Measurements from ENCODE around the gene RCBTB2. TPM values are rescaled to one million over a fixed set of nuclear protein-coding genes. Genes with fewer than 3 reads are reported as not detected.

The RCBTB2 gene
- total RNA-seq, 1 donor from 2014 or later = 5.7 TPM

DNA sequence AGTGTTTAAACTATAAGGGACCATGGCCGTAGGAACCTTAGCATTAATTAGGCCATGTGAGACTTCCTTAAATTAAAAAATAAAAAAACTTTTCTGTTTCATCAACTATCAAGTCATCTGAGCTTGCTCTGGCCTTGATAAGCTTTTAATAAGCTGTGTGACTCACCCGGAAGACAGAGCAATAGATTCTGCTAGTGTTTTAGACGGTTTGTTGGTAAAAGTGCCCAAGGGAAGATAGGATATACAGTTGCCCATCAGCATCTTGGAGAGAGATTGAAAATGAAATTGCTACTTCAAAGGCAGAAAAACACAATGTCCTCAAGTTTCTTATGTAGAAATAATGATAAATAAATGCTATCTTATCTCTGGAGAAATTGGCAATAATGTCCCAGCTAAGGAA is 31.2 kb upstream of the RCBTB2 start:
- DNase-seq (ENCODE audit: low read depth, low spot score) = no peak

DNA sequence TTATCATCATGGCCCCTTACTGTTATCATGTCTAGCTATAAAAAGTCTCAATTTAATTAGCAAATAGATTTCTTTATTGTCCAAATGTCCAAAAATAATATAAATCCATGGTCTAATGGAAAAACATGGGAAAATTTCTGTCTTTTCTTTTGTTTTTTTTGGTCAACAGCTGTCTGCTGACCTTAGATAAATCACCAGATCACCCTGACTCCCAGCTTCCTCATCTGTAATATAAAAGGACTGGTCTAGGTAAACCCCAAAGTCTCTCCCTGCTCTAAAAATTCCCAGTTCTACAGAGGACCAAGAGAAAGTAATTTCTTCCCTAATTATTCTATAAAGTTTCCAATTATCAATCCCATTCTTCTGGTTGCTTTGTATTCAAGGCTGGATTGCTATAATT is 30.7 kb upstream of the RCBTB2 start:
- no peak for DNase-seq (ENCODE audit: low read depth, low spot score)

DNA sequence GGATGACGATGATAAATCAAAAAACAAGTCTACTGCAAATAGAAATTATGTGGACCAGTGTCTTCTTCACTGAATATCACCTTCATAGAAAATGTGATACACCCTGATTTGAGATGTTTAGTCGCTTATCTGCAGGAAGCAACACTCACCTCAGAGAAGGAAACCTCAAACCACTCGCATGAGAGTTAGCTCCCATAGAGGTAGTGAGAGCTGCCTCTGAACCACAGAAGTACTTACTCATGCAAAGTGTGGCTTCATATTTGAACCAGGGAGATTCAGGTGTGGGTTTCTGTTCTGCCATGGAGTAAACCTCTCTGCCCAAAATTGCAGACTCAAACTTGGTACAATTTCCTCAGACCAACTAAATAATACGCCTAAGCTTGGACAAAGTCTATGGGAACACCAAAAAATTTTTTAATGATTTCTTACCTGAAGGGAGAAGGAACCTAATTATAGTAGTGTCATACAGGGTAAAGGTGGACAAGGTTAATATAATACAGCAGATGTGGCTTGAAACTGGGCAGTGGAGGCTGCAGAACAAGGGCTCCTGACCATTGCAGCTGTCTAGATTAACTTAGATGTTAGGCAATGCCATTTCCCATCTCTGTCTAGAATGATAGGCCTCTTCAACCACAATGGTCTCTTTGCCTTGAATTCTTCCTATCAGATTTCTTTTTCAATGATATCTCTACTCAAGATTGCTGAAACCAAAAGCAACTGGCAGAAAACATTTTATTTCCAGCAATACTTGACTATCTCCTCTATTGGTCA is 29.6 kb upstream of the RCBTB2 start:
- no peak for DNase-seq (ENCODE audit: low read depth, low spot score)

DNA sequence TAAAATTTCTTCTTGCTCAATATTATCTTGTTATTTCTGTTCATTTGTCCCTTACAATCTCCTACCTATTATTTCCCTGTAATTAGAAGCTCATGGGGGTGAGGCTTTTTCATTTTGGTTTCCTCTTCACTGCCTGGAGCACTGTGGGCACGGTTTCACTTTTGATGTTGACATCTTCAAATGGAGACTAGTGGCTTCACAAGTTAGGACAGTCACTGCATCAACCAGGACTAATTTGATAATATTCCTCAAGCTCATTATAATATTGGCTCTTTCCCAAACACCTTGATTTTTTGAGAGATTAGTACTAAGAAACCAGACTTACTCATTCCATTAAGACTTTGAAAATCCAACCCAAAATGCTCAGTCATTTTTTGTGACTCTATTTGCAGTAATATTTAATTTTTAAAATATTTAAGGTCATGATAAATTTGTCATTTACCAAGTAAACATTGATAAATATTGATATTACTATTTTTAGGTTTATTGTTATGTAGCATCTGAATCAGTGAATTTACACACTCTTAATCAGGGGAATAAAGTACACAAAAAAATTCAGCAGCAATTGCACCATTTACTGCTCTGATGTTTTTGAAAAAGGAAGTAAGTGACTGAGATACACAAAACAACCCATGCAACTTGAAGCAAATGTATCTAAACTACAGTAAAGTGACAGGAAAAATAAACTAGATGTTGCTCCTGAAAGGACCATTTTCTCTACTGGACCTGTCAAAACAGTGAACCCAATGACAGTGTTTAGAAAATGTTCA is 28.8 kb upstream of the RCBTB2 start:
- no peak for DNase-seq (ENCODE audit: low read depth, low spot score)

DNA sequence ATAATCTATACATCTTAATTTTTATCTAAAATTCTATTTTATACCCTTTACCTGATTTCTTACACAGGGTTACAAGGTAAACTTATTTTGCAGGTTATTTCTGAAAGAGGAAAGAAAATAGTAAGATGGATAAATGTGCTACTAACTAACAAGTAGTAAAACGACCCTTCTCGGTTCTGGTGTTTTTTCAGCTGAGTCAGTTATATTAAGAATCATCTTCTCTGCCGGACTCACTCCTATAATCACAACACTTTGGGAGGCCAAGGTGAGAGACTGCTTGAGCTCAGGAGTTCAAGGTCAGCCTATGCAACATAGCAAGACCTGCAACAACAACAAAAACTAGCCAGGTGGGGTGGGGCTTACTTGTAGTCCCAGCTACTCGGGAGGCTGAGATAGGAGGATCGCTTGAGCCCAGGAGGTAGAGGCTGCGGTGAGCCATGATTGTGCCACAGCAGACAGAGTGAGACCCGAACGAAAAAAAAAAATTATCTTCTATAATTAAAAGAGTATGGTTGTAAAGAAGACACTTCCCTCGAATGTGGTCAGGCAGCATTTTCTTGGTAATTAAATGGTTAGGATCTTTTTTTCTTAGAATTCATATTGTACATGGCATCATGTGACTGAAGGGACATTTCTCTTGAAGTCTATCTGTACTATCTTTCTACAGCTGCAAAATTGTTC is 27.9 kb upstream of the RCBTB2 start:
- DNase-seq (ENCODE audit: low read depth, low spot score) = no peak

DNA sequence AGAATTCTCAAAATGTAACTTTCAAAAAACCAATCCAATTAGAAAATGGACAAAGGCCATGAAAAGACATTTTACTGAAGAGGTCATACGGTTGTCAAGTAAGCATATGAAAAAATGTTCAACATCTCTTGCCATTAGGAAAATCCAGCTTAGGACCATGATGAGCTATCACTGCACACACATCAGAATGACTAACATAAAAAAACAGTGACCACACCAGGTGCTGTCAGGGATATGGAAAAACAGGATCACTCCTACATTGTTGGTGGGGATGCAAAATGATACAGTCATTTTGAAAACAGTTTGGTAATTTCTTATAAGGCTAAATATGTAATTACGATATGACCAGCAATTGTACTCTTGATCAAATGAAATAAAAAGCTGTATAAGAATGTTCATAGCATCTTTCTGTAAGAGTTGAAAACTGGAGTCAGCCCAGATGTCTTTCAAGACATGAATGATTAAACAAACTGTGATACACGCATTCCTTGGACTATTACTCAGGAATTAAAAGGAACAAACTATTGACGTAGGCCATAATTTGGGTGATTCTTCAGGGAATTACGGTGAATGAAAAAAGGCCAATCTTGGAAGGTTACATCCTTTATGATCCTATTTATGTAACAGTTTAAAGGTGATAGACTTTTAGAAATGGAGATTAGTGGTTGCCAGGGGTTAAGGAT is 26.9 kb upstream of the RCBTB2 start:
- DNase-seq (ENCODE audit: low read depth, low spot score) = no peak

DNA sequence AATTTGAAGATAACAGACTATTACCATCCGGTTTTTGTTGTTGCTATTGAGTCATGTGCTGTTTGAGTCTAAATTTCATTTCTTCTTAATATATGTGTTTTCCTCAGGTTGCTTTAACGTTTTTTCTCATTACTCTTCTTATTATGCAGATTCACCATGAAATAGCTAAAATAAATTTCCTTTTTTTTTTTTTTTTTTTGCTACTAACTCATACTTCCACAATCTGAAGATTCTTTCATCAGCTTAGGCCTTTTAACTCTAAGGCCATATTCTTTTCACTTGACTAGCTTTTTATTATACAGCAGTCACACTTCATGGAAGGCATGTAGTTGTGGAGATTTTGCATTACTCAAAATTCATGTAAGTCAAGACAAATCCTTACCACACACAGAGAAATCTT is 23.9 kb upstream of the RCBTB2 start:
- no peak for DNase-seq (ENCODE audit: low read depth, low spot score)

DNA sequence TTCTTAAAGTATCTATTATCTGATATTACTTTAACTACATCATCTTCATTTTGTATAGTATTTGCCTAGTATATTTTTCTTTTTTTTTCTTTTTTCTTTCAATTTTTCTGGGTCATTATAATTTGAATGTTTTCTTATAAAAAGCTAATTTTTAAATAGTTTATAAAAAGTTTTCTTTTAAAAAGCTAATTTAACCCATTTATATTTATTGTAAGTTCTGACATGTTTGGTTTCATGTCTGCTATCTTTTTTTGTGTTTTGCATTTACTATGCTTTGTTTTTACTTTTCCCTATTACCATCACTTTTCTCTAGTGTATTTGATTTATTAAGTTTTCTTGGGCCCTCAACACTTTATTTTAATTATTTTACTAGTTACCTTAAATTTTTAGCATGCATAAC is 22.6 kb upstream of the RCBTB2 start:
- DNase-seq (ENCODE audit: low read depth, low spot score) = no peak

DNA sequence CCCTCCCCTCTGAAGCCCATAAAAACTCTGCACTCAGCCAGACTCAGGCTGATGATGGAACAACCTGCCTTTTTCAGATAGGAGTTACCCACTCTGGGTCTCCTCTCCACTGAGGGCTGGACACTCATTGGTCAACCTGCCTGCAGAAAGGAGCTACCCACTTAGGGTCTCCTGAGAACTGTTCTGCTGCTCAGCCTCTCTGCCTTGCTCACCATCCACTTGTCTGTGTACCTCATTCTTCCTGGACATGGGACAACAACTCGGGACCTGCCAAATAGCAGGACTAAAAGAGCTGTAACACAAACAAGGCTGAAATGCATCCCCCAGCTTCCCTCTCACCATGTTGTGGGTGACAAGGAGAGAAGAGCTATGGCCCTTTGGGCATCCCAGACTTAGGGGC is 18.4 kb upstream of the RCBTB2 start:
- DNase-seq (ENCODE audit: low read depth, low spot score) = no peak

DNA sequence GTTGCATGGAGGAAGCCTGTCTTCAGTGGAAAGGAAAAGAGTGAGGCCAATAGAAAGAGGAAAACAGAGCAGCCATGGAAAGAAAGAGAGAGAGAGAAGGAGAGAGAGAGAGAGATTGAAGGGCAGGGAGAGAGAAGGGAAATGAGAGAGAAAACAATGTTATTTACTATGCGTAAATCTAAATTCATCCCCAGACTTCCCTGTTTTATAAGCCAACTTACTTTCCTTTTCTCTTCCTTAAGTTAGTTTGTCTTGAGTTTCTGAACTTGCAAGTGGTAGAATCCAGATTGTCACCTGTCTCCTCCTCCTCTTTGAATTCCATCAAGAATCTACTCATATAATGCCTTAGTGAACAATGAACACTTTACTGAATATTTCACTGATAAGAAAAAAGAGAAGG is 16.8 kb upstream of the RCBTB2 start:
- DNase-seq (ENCODE audit: low read depth, low spot score) = no peak

DNA sequence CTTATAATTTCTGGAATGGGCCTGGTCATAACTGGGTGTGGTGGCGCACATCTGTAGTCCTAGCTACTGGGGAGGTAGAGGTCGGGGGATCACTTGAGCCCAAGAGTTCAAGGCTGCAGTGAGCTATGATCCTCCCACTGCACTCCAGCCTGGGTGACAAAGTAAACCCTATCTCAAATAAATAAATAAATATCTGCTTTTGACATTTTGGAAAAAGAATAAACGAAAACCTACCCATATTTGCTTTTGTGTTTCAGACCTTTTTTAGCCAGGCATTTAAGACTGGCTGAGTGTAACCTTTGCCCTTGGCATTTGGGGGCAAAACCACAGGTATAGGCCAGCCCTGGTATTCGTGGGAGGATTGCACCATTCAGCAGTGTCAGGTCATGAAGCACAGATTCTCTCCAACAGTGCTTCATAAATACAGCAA is 14.8 kb upstream of the RCBTB2 start:
- DNase-seq (ENCODE audit: low read depth, low spot score) = no peak

DNA sequence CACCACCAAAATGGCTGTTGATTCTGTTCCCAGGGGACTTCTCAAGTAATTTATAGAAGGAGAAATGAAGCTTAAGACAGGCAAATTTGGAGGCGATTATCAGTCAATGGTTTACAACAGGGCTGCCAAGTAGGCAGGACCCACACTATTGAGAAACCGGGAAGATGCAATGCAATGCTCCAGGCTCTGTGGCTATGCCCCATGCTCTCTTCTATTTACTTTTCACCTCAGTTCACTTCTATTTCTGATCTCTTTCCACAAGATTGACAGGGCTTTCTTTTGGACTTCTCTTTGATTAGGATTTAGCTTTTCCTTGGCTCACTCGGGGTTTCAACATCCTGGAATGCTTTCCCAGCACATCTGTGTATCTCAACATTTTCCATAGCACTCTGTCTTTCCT is 12.7 kb upstream of the RCBTB2 start:
- DNase-seq (ENCODE audit: low read depth, low spot score) = no peak

DNA sequence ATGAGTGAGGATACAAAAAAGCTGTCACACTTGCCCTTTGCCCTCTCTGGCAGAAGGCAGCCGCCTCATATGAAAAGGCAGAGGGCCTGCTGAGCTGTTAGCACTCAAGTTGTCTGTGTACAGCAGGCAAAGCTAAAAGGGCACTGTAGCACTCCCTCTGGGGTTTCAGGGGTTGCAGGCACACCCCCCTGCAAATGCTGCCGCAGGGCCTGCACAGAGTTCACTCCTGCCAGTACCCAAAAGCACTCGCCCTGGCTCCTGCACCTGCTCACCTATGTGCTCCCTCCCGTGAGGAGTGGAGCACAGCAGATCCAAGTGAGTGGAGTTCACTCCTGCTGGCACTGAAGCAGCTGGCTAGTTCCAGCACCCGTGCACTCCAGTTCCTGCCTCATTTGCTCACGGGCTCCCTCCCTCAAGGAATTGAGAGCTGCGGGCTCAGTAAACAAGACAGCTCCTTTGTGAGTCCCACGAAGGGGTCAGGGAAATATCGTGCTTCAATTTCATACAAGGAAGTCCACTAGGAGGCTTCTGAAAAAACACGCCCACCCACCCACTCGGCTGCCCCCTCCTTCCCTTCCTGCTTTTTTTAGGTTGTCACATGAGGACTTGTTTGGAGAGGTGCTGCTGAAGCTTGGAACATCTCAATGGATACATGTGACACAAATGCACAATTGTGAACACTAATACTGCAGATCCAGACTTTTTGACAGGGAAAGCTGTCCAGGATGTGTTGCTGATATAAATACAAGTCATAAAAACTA is 9.9 kb upstream of the RCBTB2 start:
- DNase-seq (ENCODE audit: low read depth, low spot score) = no peak

DNA sequence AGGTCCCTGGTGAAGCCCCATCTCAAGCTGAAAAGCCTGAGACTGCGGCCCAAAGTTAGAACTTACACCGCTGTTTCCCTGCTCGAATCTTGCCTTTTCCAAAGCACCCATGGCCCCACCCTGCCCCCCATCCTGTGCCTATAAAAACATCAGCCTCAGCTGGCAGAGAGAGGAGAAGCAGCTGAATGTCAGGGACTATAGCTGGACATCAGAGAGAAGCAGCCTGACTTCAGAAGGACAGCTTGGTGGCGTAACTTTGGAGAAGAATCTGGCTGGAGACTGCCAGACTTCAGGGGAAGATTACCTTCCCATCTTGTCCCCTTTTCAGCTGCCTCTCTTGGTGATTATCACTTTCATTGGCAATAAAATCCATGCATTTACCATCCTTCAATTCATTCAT is 9.3 kb upstream of the RCBTB2 start:
- DNase-seq (ENCODE audit: low read depth, low spot score) = no peak

DNA sequence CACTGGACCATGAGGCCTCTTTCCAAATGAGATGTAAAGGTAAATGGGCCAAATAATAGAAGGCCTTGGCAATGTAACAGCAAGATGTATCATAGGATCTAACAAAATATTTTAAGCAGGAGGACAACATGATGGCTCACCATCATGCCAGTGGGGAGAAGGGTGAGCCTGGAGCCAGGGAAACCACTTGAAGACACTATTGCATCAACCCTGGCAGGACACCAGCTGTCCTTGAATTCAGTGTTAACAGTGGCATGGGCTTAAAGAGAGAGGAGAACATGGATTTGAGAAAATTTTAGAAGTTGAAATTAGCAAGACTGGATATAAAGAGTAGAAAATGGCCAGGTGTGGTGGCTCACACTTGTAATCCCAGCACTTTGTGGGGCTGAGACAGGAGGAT is 6.7 kb upstream of the RCBTB2 start:
- no peak for DNase-seq (ENCODE audit: low read depth, low spot score)

DNA sequence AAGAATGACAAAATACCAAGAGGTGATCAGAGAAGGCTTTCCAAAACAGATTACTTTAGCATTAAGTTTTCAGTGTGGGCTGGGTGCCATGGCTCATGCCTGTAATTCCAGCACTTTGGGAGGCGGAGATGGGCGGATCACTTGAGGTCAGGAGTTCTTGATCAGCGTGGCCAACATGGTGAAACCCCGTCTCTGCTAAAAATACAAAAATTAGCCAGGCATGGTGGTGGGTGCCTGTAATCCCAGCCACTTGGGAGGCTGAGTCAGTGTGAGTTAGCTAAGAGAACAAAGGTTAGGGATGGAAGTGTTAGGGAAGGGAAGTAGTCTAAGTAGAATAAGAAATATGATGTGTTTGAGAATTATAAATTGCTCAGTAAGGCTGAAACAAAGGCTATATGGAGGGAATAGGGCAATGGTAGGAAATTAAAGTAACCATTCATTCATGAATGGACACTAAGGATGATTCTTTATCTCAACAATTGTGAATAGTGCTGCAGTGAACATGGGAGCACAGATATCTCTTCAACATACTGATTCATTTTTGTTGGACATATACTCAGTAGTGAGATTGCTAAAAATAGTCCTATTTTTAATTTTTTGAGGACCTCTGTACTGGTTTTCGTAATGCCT is 3.9 kb upstream of the RCBTB2 start:
- DNase-seq (ENCODE audit: low read depth, low spot score) = no peak

DNA sequence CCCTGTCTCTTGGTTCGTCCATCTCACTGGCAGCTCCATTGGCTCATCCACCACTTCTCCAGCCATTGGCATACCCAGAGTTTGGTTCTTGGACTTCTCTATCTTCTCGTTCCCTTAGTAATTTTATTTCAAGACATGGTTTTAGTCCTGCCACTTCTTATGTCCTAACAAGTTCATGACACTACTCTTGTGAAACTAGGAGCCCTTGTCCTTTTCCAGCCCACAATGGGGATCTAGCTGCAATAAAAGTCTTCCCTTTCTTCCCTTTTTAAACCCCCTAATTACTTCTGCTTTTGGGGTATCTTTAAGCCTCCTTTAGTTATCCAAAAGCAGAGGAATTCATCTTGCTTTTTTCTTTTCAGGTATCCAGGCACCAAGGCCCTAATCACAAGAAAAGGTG is 2.9 kb upstream of the RCBTB2 start:
- no peak for DNase-seq (ENCODE audit: low read depth, low spot score)

DNA sequence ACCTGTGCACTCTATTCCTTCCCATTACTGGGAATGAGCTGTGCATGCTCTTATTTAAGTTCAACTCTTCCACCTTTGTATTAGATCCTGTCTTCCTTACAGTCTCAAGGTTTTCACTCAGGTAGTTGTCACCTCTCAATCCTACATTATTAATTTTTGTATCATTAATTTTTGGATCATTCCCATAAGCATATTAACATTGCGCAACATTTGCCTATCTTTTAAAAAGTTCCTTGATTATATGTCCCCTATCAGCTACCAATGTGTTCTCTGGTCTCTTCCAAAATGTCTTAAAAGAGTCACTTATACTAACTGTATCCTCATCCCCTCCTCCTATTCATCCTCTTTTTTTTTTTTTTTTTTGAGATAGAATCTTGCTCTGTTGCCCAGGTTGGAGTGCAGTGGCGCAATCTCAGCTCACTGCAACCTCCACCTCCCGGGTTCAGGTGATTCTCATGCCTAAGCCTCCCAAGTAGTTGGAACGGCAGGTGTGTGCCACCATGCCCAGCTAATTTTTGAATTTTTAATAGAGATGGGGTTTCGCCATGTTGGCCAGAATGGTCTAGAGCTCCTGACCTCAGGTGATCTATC is 2.1 kb upstream of the RCBTB2 start:
- DNase-seq (ENCODE audit: low read depth, low spot score) = no peak

DNA sequence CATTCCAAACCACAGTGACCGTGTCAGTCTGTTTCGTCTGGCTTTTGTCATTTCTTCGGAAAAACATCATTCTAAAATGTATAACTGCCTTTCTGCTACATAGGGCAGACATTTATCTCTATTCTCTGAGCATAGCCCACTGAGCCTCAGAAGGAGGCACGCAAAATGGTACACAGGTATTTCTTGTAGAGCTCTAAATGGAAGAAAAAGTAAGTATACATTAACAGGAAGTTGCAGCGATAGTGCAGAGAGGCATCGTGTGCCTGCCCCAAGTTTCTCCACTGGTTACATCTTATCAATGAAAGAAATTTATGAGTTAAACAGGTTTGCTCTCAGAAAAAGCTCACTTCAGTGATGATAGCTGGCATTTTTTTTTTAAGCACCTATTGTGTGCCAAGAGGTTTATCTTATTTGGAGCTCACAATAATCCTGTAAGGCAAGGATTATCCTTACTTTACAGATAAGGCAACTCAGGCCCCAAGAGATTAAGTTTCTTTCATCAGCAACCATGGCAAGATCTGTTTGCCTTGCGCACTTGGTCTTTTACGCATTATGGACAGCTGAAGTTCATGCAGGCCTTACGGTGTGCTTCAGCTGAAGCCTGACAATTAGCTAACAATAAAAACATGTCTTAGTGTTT is 1.2 kb upstream of the RCBTB2 start:
- no peak for DNase-seq (ENCODE audit: low read depth, low spot score)

DNA sequence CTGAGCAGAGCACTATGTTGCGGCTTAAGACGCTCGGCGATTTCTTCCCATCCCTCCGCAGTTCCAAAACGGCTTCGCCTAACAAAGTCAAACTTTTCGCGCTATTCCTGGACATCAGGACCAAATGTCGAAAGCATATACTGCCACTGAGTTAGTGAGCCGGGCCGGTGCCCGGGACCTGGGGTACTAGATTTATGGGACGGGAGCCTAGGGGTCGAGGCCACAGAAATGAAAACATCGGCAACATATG is 699 bp downstream of the RCBTB2 start:
- DNase-seq (ENCODE audit: low read depth, low spot score) = no peak

All from pulmonary artery endothelial cell (primary cell).